HCT116 (cell line): ENCODE measurements around the gene GNAT1.
"Not testable (repeated sequence)": the region's sequence is repeated elsewhere in the genome, so short reads cannot be mapped to it uniquely, and the experiment has no call there.

Source experiments
- ATF3 ChIP-seq: IDR thresholded peaks from 2 replicates; pipeline ENCODE4 v1.6.1; 2012
- CTCF ChIP-seq, 3 experiments: fragments of 200-600 bp in 1 of 3; sonication (generic) in 1 of 3; IDR thresholded peaks in 2 of 3; conservative IDR thresholded peaks in 1 of 3; 2 replicates each; pipeline ENCODE4 v1.5.1; 2012 to 2017; ENCODE audit warnings: low read depth in 2 of 3, low read length in 2 of 3, antibody characterized with exemption in 1 of 3, borderline replicate concordance in 1 of 3, control low read depth in 1 of 3, mild to moderate bottlenecking in 1 of 3, mixed read lengths in 1 of 3, mixed run types in 1 of 3, moderate library complexity in 1 of 3; ENCODE audit not compliant: insufficient read depth in 1 of 3
- EZH2phosphoT487 ChIP-seq: fragments of 200-600 bp; IDR thresholded peaks from 2 replicates; pipeline ENCODE4 v1.6.1; 2018; ENCODE audit warnings: antibody characterized with exemption, borderline replicate concordance
- POLR2A ChIP-seq: IDR thresholded peaks from 2 replicates; pipeline ENCODE4 v1.7.0; 2011; ENCODE audit warnings: borderline replicate concordance; ENCODE audit not compliant: insufficient read depth, insufficient read length; ENCODE audit errors: extremely low read depth
- REST ChIP-seq: IDR thresholded peaks from 2 replicates; pipeline ENCODE4 v1.6.1; 2012; ENCODE audit warnings: low read depth
- SP1 ChIP-seq: IDR thresholded peaks from 2 replicates; pipeline ENCODE4 v1.6.1; 2012; ENCODE audit warnings: low read depth

GRCh38 chr3:50244813-50245212 lies 53.4 kb downstream of the GNAT1 start:
- TF ChIP-seq REST; CTCF (IDR thresholded peaks at IDR 0.05 in 2 of 3, conservative IDR thresholded peaks at IDR 0.05 in 1 of 3; ENCODE audit: borderline replicate concordance in 1 of 3, insufficient read depth in 1 of 3, low read depth in 2 of 3, low read length in 2 of 3); SP1; POLR2A; ATF3; EZH2phosphoT487: not testable (repeated sequence)
